GM21529 (cell line): ENCODE results near the gene PI4KA.
"Not testable (repeated sequence)": the region's sequence is repeated elsewhere in the genome, so short reads cannot be mapped to it uniquely, and the experiment has no call there.

Source experiments
- ATAC-seq: cut with Tn5 transposase; IDR thresholded peaks from one replicate; pipeline ENCODE4 v1.9.1; 2021; ENCODE audit not compliant: unreplicated experiment

Gene PI4KA

GRCh38 chr22:20858615-20859416, at the start of gene PI4KA, which contains the start of gene SNAP29:
Gene PI4KA (minus strand): TSS chr22:20858811. CDS start chr22:20858725, 86 bp downstream.
Gene SNAP29 (plus strand): TSS chr22:20859007. CDS start chr22:20859111, 104 bp downstream.
- ATAC-seq: peak; percentile 87

- no peak for ATAC-seq
Observed at GRCh38 chr22:20906387-20906767, 47.8 kb upstream of the PI4KA start.

GRCh38 chr22:20905415-20906386, 47.1 kb upstream of the PI4KA start:
- no peak for ATAC-seq

GRCh38 chr22:20904980-20905355, 46.4 kb upstream of the PI4KA start:
- no peak for ATAC-seq

- no peak for ATAC-seq
Observed at GRCh38 chr22:20904008-20904979, 45.7 kb upstream of the PI4KA start.

GRCh38 chr22:20903093-20903492, 44.5 kb upstream of the PI4KA start:
- ATAC-seq: no peak

DNA sequence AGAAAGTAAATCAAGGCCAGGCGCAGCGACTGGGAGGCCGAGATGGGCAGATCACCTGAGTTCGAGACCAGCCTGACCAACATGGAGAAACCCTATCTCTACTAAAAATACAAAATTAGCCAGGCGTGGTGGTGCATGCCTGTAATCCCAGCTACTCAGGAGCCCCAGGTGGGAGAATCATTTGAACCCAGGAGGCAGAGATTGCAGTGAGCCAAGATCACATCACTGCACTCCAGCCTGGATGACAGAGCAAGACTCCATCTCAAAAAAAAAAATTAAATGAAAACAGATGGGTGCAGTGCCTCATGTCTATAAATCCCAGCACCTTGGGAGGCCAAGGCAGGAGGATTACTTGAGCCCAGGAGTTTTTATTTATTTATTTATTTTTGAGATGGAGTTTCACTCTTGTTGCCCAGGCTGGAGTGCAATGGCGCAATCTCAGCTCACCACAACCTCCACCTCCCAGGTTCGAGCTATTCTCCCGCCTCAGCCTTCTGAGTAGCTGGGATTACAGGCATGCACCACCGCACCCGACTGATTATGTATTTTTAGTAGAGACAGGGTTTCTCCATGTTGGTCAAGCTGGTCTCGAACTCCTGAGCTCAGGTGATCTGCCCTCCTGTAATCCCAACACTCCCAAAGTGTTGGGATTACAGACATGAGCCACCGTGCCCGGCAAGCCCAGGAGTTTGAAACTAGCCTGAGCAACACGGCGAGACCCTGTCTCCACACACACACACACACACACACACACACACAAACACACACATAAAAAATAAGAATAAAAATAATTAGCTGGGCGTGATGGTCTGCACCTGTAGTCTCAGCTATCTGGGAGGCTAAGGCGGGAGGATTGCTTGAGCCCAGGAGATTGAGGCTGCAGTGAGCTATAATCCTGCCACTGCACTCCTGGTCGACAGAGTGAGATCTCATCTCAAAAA, 42.8 kb upstream of the PI4KA start:
- ATAC-seq: not testable (repeated sequence)

DNA sequence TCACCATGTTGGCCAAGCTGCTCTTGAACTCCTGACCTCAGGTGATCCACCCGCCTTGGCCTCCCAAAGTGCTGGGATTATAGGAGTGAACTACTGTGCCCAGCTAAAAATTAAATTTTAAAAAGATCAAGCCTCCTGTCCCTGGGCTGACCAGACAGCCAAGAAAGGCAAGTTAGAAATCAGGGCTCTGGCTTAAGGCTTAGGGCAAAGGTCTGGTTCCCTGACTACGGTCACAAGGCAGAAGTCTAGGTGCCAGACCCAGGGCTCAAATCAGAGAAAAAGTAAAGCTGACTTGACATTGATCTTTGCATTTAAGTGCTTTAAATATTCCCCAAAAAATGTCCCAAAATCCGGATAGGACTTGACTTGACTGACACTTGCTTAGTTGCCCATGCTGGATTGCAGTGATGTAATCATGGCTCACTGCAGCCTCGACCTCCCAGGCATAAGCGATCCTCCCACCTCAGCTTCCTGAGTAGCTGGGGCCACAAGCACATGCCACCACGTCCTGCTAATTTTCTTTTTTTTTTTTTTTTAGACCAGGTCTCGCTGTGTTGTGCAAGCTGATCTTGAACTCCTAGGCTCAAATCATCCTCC, 41.3 kb upstream of the PI4KA start:
- ATAC-seq: no peak

GRCh38 chr22:20897737-20898136, 39.1 kb upstream of the PI4KA start:
- ATAC-seq: not testable (repeated sequence)

DNA sequence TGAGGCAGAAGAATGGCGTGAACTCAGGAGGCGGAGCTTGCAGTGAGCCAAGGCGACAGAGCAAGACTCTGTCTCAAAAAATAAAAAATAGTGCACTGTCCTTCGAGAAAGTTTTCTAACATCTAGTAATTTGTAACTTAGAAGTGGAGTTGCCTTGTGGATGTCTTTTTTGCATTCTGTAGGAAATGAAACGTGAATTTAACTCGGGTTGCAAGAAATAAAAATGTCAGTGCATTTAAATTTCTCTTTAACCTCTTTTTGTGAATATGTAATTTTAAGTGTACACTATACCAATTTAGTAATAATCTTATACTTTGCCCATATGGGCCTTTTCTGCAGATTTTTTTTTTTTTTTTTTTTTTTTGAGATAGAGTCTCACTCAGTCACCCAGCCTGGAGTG, 32.4 kb upstream of the PI4KA start:
- no peak for ATAC-seq

DNA sequence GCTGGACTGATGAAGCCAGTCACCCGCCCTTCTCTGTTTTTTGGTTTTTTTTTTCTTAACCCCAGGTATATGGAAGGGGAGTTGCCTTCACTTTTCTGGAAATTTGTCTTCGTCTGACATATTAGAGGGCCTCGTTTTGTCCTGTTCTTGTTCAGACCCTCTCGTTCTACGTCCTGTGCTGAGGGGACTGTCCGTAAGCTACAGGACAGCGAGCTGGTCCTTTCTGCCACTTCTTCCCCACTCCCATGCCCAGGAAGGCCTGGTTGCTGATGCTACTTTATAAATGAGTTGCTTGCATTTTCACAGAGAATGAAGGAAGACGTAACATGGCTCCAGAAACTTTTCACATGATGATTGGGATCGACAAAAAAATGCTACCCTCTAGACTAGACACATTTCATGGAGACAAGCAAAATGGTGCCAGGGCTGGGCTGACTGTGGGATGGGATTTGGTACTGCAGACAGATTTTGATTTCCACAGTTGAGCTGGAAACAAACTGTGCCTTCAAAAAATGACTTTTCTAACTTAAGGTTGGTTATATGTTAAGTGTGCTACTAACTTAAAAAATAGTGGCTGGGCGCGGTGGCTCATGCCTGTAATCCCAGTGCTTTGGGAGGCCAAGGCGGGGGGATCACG, 31.4 kb upstream of the PI4KA start:
- ATAC-seq: no peak

GRCh38 chr22:20889025-20889704, 30.6 kb upstream of the PI4KA start:
- no peak for ATAC-seq

DNA sequence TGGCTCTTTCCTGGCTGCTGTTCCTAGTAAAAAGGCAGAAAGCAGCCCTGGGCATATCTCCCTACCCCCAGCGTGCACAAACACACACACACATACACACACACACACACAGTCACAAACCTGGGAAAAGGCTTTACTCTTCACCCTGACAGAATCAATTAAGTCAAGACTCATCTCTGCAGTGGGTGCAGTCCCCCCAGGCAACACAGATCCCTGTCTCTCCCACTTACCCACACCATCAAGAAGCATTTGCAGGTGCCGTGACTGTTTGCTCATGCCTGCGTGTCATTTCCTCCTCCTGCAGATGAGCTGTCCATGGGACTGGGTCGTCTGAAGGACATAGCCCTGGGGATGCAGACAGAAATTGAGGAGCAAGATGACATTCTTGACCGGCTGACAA, 28.8 kb upstream of the PI4KA start:
- no peak for ATAC-seq

DNA sequence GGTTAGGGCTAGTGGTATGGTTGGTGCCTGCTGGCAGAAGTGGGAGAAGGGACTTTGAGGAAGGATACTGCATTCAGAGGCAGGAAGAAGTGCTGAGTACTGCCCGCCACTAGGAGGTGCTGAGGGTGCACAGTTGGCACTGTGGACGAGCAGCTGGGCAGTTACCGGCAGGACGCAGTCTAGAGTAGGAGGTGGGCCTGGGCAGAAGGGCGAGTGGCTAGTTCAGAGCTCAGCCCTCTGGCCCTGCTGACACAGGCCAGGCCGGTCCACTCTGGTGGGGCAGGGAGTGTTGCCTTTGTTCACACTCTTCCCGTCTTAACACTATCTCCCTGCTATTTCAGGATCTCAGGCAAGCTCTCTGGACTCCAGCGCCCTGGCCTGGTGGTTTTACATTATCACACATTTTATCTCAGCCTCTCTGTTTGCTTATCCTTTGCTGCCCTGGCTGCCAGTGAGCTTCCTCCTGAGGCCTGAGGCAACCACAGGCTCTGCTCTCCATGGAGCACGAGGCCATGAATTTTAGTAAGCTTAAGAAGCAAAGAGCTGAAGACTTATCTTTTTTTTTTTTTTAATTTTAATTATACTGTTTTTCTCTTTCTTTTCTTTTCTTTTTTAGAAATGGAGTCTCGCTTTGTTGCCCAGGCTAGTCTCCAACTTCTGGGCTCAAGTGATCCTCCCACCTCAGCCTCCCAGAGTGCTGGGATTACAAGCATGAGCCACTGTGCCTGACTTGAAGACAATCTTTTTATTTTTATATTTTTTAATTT, 27.1 kb upstream of the PI4KA start:
- ATAC-seq: no peak

GRCh38 chr22:20885017-20885556, 26.5 kb upstream of the PI4KA start:
- no peak for ATAC-seq

DNA sequence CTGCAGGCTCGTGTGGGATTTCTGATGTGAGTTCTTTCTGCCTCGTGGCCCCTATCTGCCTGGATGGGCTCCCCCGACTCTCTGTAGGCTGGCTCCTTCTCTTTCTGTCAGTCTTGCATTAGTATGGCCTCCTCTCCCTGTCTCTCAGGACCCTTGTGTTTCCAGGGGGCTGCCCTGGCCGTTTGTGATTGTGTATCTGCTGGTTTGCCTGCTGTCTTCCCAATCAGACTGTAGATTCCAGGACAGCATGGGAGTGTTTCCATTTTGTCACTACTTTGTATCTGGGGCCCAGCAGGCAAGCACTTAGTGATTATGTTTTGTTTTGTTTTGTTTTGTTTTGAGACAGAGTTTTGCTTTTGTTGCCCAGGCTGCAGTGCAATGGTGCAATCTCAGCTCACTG, 25.8 kb upstream of the PI4KA start:
- no peak for ATAC-seq

DNA sequence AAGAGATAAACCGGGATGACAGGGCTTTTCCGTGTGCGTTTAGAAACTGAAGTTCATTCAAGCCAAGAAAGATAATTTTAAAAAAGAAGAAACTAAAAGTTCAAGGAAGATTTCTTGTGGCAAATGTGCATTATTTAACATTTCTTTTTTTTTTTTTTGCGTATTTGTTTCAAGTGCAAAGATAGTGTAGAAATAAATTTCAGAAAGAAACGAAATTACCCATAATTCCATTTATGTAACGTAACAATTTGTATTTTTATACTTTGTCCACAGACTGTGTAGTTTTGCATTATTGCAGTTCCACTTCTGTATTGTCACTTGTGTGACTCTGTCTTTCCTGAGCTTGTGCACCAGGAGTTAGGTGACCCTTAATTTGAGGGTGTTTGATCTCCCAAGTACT, 24.2 kb upstream of the PI4KA start:
- ATAC-seq: no peak
